Neural cell (in vitro differentiated cells): Measurements from ENCODE around the gene CNNM1.

Source experiments
- CTCF ChIP-seq: fragments of 450-650 bp; IDR thresholded peaks from 2 replicates; pipeline ENCODE4 v1.5.1; 2014; ENCODE audit warnings: antibody characterized with exemption, mild to moderate bottlenecking, moderate library complexity; ENCODE audit not compliant: poor library complexity, severe bottlenecking
- EP300 ChIP-seq: fragments of 450-650 bp; conservative IDR thresholded peaks from 2 replicates; pipeline ENCODE4 v1.6.1; 2014; ENCODE audit warnings: antibody characterized with exemption, mild to moderate bottlenecking, moderate library complexity; ENCODE audit not compliant: poor library complexity, severe bottlenecking
- EZH2 ChIP-seq: fragments of 200-600, 300-800 bp; shearing (Covaris generic), sonication (generic); IDR thresholded peaks from 2 replicates; pipeline ENCODE4 v1.6.1; 2014; ENCODE audit warnings: antibody characterized with exemption, low read length, borderline replicate concordance, mild to moderate bottlenecking; ENCODE audit not compliant: insufficient read depth, poor library complexity, severe bottlenecking
- POLR2AphosphoS5 ChIP-seq: IDR thresholded peaks from 2 replicates; pipeline ENCODE4 v1.6.1; 2012
- RAD21 ChIP-seq: fragments of 450-650 bp; conservative IDR thresholded peaks from 2 replicates; pipeline ENCODE4 v1.6.1; 2014; ENCODE audit warnings: antibody characterized with exemption, mild to moderate bottlenecking, moderate library complexity
- REST ChIP-seq: IDR thresholded peaks from 2 replicates; pipeline ENCODE4 v1.6.1; 2012; ENCODE audit warnings: borderline replicate concordance
- SMC3 ChIP-seq: fragments of 450-650 bp; conservative IDR thresholded peaks from 2 replicates; pipeline ENCODE4 v1.6.1; 2014; ENCODE audit warnings: antibody characterized with exemption, mild to moderate bottlenecking, moderate library complexity; ENCODE audit not compliant: poor library complexity
- TAF1 ChIP-seq: IDR thresholded peaks from 2 replicates; pipeline ENCODE4 v1.6.1; 2012; ENCODE audit warnings: low read depth

- TF ChIP-seq CTCF (no peak), TAF1 (no peak), EP300 (no peak), SMC3 (no peak), RAD21 (no peak), POLR2AphosphoS5 (no peak), REST (no peak), EZH2 (no peak)
These were observed 53.0 kb downstream of the CNNM1 start for GRCh38 chr10:99382176-99382575.
